ENCODE measurements around the gene HOMEZ. TPM values are rescaled to one million over a fixed set of nuclear protein-coding genes. Genes with fewer than 3 reads are reported as not detected.
A peak's percentile ranks its signal among the peaks of the same experiment; 100 is the strongest.
"Not testable (repeated sequence)": the region's sequence is repeated elsewhere in the genome, so short reads cannot be mapped to it uniquely, and the experiment has no call there.

HOMEZ gene
- total RNA-seq, 1 donor from 2014 or later = 21.0 TPM

DNA sequence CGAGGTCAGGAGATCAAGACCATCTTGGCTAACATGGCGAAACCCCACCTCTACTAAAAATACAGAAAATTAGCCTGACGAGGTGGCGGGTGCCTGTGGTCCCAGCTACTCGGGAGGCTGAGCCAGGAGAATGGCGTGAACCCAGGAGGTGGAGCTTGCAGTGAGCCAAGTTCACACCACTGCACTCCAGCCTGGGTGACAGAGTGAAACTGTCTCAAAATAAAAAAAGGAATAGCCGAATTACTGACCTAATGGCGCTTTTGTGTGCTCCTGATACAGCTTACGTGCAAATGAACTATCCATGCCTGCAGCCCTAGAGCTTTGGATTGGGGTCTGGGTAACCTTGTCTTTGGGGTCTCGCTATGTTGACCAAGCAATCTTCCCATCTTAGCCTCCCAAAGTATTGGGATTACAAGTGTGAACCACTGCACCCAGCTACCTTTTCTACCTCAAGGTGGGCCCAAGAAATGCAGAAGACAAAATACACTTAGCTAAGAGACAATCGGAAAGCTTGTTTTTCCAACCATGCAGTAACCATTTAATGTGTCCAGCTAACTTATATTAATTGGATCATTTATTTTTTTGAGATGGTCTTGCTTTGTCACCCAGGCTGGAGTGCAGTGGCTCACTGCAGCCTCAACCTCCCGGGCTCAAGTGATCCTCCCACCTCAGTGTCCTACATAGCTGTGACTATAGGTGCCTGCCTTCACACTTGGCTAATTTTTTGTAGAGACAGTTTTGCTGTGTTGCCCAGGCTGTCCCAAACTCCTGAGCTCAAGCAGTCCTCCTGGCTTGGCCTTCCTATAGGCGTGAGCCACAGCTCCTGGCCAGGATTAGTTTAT is 40.8 kb upstream of the HOMEZ start:
- H2AFZ ChIP-seq (replicated peaks) = no peak overlapping the region
- peaks cover 14% of the 10 kb centered on the region for H3K36me3 ChIP-seq
- TF ChIP-seq EZH2 (IDR thresholded peaks at IDR 0.05) (no peak), EZH2phosphoT487 (IDR thresholded peaks at IDR 0.05) (no peak)
- TF ChIP-seq, protein P1, sequence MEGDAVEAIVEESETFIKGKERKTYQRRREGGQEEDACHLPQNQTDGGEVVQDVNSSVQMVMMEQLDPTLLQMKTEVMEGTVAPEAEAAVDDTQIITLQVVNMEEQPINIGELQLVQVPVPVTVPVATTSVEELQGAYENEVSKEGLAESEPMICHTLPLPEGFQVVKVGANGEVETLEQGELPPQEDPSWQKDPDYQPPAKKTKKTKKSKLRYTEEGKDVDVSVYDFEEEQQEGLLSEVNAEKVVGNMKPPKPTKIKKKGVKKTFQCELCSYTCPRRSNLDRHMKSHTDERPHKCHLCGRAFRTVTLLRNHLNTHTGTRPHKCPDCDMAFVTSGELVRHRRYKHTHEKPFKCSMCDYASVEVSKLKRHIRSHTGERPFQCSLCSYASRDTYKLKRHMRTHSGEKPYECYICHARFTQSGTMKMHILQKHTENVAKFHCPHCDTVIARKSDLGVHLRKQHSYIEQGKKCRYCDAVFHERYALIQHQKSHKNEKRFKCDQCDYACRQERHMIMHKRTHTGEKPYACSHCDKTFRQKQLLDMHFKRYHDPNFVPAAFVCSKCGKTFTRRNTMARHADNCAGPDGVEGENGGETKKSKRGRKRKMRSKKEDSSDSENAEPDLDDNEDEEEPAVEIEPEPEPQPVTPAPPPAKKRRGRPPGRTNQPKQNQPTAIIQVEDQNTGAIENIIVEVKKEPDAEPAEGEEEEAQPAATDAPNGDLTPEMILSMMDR (IDR thresholded peaks at IDR 0.05) = no peak
- Mint-ChIP-seq H3K27me3 (ENCODE audit: insufficient read depth, low read depth) (peaks cover 6% of the 10 kb centered on the region), H3K4me1 (peaks cover 12% of the 10 kb centered on the region), H3K36me3 (peaks cover 19% of the 10 kb centered on the region), H3K27ac (peak overlapping the region; percentile 28), H3K4me3 (no peak overlapping the region), H3K9me3 (no peaks in the 10 kb centered on the region)
- peaks cover 26% of the 10 kb centered on the region for H3K79me2 ChIP-seq (ENCODE audit: low read depth)
- peaks cover 20% of the 10 kb centered on the region for H4K20me1 ChIP-seq (ENCODE audit: low read depth)
- H3K27ac ChIP-seq = no peak overlapping the region
- no peak overlapping the region for H3K9ac ChIP-seq
- no peak overlapping the region for H3K4me3 ChIP-seq
- no peaks in the 10 kb centered on the region for H3K27me3 ChIP-seq
- DNase-seq (ENCODE audit: low spot score) = no peak
- peaks cover 17% of the 10 kb centered on the region for H3K4me1 ChIP-seq
- peaks cover 50% of the 10 kb centered on the region for H3F3A ChIP-seq (ENCODE audit: low read depth)
- H3K9me3 ChIP-seq (ENCODE audit: low read depth) = no peaks in the 10 kb centered on the region
- H3K4me2 ChIP-seq = no peak overlapping the region

DNA sequence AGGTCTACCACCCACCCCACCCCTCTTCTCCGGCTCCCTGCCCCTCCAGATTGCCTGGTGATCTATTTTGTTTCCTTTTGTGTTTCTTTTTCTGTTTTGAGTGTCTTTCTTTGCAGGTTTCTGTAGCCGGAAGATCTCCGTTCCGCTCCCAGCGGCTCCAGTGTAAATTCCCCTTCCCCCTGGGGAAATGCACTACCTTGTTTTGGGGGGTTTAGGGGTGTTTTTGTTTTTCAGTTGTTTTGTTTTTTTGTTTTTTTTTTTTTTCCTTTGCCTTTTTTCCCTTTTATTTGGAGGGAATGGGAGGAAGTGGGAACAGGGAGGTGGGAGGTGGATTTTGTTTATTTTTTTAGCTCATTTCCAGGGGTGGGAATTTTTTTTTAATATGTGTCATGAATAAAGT is 39.8 kb upstream of the HOMEZ start:
- H3K27me3 Mint-ChIP-seq (ENCODE audit: insufficient read depth, low read depth) = not testable (repeated sequence)

DNA sequence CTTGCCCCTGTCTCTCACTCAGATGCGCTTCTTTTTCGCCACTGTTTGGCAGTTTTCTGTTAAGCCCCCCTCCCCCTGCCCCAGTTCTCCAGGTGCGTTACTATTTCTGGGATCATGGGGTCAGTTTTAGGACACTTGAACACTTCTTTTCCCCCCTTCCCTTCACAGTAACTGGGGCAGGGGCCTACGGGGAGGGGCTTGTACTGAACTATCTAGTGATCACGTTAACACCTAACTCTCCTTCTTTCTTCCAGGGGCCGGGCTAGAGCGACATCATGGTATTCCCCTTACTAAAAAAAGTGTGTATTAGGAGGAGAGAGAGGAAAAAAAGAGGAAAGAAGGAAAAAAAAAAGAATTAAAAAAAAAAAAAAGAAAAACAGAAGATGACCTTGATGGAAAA is 39.1 kb upstream of the HOMEZ start:
- Histone ChIP-seq H3K4me2 (no peak overlapping the region), H3K4me3 (no peak overlapping the region), H3F3A (ENCODE audit: low read depth) (peaks cover 58% of the 10 kb centered on the region), H3K79me2 (ENCODE audit: low read depth) (peaks cover 29% of the 10 kb centered on the region), H3K9ac (no peak overlapping the region), H3K9me3 (ENCODE audit: low read depth) (no peaks in the 10 kb centered on the region), H3K4me1 (peaks cover 21% of the 10 kb centered on the region), H3K27ac (no peak overlapping the region), H3K27me3 (no peaks in the 10 kb centered on the region), H4K20me1 (ENCODE audit: low read depth) (peaks cover 20% of the 10 kb centered on the region), H3K36me3 (peaks cover 14% of the 10 kb centered on the region), H2AFZ (replicated peaks) (no peak overlapping the region)
- H3K9me3 Mint-ChIP-seq = no peaks in the 10 kb centered on the region
- peaks cover 13% of the 10 kb centered on the region for H3K27me3 Mint-ChIP-seq (ENCODE audit: insufficient read depth, low read depth)
- H3K27ac Mint-ChIP-seq = no peak overlapping the region
- H3K4me1 Mint-ChIP-seq = peaks cover 23% of the 10 kb centered on the region
- TF ChIP-seq EZH2phosphoT487 (IDR thresholded peaks at IDR 0.05) (no peak), EZH2 (IDR thresholded peaks at IDR 0.05) (no peak)
- TF ChIP-seq, protein P1 (IDR thresholded peaks at IDR 0.05) = no peak
- no peak for DNase-seq (ENCODE audit: low spot score)
- no peak overlapping the region for H3K4me3 Mint-ChIP-seq
- peaks cover 20% of the 10 kb centered on the region for H3K36me3 Mint-ChIP-seq

More for the DNA sequence above, 39.8 kb upstream of the HOMEZ start:
- H3K27ac ChIP-seq; H3K4me3 Mint-ChIP-seq; H3K4me2 ChIP-seq; DNase-seq (ENCODE audit: low spot score); H3K9ac ChIP-seq; H3K9me3 ChIP-seq (ENCODE audit: low read depth); H3K9me3 Mint-ChIP-seq; H2AFZ ChIP-seq (replicated peaks); H3K27ac Mint-ChIP-seq; H3K27me3 ChIP-seq; H3K4me3 ChIP-seq: not testable (repeated sequence)
- peaks cover 51% of the 10 kb centered on the region for H3F3A ChIP-seq (ENCODE audit: low read depth)
- peaks cover 20% of the 10 kb centered on the region for H4K20me1 ChIP-seq (ENCODE audit: low read depth)
- H3K4me1 ChIP-seq = peaks cover 17% of the 10 kb centered on the region
- Mint-ChIP-seq H3K4me1 (peaks cover 15% of the 10 kb centered on the region), H3K36me3 (peaks cover 19% of the 10 kb centered on the region)
- H3K79me2 ChIP-seq (ENCODE audit: low read depth) = peaks cover 29% of the 10 kb centered on the region
- H3K36me3 ChIP-seq = peaks cover 14% of the 10 kb centered on the region

DNA sequence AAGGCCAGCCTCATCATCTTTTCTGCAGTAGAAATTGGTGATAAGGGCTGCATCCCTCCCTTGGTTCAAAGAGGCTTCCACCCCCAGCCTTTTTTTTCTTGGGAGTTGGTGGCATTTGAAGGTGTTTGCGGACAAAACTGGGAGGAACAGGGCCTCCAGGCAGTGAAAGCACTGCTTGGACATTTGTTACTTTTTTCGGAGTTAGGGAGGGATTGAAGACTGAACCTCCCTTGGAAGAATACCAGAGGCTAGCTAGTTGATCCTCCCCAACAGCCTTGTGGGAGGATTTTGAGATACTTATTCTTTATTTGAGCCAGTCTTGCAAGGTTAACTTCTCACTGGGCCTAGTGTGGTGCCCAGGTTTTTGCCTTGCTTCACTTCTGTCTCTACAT is 38.5 kb upstream of the HOMEZ start:
- H3K9ac ChIP-seq = no peak overlapping the region
- TF ChIP-seq EZH2 (IDR thresholded peaks at IDR 0.05) (no peak), EZH2phosphoT487 (IDR thresholded peaks at IDR 0.05) (no peak)
- TF ChIP-seq, protein P1 (IDR thresholded peaks at IDR 0.05) = no peak
- H3K27me3 Mint-ChIP-seq (ENCODE audit: insufficient read depth, low read depth) = peaks cover 15% of the 10 kb centered on the region
- H3K4me1 Mint-ChIP-seq = peaks cover 27% of the 10 kb centered on the region
- DNase-seq (ENCODE audit: low spot score) = no peak
- H3K4me3 ChIP-seq = no peak overlapping the region
- H3K9me3 ChIP-seq (ENCODE audit: low read depth) = no peaks in the 10 kb centered on the region
- no peak overlapping the region for H2AFZ ChIP-seq (replicated peaks)
- peaks cover 29% of the 10 kb centered on the region for H3K79me2 ChIP-seq (ENCODE audit: low read depth)
- peaks cover 25% of the 10 kb centered on the region for H3K36me3 Mint-ChIP-seq
- H3K27ac ChIP-seq = no peak overlapping the region
- peaks cover 14% of the 10 kb centered on the region for H3K36me3 ChIP-seq
- H3K4me3 Mint-ChIP-seq = peak overlapping the region; percentile 18
- H3K4me2 ChIP-seq = no peak overlapping the region
- peaks cover 20% of the 10 kb centered on the region for H4K20me1 ChIP-seq (ENCODE audit: low read depth)
- peaks cover 22% of the 10 kb centered on the region for H3K4me1 ChIP-seq
- H3K27ac Mint-ChIP-seq = no peak overlapping the region
- H3K27me3 ChIP-seq = no peaks in the 10 kb centered on the region
- H3F3A ChIP-seq (ENCODE audit: low read depth) = peaks cover 64% of the 10 kb centered on the region
- no peaks in the 10 kb centered on the region for H3K9me3 Mint-ChIP-seq
